GM21367 (cell line): ENCODE measurements around the gene MTMR4.
"Not testable (repeated sequence)": the region's sequence is repeated elsewhere in the genome, so short reads cannot be mapped to it uniquely, and the experiment has no call there.

ENCODE experiments used
- ATAC-seq: cut with Tn5 transposase; IDR thresholded peaks from one replicate; pipeline ENCODE4 v1.9.1; 2021; ENCODE audit not compliant: unreplicated experiment

Gene MTMR4

GRCh38 chr17:58527306-58527705 is 12.9 kb upstream of the MTMR4 start:
- ATAC-seq: no peak

GRCh38 chr17:58525239-58525638 is 10.8 kb upstream of the MTMR4 start:
- no peak for ATAC-seq

DNA sequence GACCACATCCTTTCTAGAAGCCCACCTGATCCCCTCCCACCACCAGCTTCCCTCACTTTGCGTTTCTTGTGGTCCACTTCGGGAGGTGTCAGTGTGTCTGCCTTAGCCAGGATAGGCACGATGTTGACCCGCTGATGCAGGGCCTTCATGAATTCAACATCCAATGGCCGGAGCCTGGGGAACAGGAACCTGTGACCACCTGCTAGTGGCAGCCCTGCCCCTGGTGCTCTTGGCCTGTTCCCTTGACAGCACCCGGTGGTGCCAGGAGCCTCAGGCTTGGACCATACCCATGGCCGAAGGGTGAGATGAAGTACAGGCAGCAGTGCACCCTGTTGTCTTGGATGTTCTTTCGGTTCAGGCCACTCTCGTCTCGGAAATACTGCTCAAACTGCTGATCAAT is 7.2 kb upstream of the MTMR4 start:
- no peak for ATAC-seq

DNA sequence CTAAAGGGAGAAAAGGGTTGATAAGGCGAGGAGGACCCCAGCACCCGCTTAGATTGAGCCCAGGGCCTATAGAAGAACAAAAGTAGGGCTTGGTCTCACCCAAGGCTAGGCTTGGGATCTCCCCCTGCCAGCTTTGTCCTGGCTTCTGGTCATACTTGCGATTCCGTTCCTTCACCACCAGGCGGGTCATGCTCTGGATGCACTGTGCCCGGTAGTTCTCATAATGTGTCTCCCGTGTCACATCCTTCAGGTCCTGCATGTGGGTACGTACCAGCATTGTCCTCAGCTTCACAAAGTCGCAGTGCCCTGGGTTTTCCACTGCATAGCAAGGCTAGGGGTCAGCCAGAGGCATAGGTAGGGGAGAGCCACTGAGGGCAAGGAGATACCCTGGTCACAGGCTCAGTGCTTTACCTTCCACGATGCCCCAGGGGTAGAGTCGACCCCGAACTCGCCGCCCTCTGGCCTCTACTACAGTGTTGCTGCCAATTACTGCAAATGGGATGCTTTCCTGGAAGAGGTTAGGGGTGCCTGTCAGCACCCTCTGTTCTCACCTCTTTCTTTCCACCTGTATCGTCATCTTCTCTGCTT is 6.5 kb upstream of the MTMR4 start:
- ATAC-seq: no peak

- peak; percentile 73 for ATAC-seq
Observed at GRCh38 chr17:58517928-58518609, 3.6 kb upstream of the MTMR4 start.

GRCh38 chr17:58517378-58517927 is 3.0 kb upstream of the MTMR4 start:
- no peak for ATAC-seq

GRCh38 chr17:58516644-58517377 is 2.4 kb upstream of the MTMR4 start:
- no peak for ATAC-seq

DNA sequence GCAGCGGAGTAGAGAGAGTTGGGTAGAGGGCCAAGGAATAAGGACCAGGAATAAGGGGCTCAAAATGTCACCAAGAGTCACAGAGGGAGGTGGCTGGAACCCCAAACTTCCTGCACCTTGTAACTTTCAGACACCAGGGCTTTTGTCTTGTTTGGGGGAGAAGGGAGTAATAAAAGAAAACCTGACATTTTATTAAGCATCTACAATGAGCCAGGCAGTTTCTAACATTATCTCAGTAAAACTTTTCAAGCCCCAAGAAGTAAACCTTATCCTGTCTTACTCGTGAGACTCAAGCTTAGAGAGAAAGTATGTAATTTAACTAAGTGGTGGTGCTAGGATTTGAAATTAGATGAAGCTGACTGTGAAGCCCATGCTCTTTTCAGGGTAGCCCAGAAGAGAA is 848 bp upstream of the MTMR4 start:
- no peak for ATAC-seq

DNA sequence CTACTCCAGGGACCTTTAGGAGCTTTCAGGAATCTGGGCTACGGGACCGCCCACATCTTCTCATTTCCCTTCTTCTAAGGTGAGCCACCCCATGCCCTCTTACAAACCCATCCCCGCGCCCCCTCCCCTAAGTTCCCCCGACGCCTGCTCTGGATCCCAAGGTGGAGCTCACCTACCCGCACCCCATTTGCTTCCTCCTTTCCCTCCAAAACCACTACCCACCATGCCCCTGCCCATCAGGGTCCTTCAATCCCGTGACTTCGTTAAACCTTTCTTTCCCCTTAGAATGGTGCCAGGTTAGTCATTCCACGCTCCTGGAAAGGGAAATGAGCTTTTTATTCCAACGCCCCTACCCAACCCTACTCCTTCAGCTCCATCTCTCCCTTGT is 326 bp upstream of the MTMR4 start:
- ATAC-seq: no peak

DNA sequence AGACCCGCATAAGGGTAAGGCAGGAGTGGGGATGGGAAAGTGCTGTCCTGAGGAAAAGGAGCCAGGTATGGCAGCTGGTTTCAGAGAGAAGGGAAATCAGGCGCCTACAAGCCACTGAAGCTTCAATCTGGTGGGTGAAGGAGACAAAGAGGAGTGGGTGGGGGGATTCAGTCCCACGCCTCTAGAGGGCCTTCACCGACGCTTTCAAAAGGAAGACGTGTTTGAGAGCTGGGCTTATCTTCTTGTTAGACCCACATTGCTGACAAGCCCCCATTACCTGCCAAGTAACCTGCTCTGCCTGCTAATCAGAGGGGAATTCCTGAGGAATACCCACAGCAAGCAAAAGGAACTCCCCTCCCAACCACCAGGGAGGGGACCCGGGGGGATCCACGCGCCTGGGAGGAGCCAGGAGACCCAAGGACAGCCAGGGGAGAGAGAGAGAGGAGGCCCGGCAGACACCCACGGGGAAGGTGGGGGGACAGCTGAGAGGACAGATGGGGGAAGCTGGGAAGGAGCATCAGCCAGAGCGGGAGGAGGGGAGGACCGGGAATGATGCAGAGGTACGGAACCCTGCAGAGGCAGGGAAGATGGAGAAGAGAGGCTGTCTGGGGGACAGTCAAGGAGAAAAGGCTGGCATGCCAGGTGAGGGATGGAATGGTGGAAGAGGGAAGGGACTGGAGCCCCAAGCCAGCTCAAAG is 1.0 kb downstream of the MTMR4 start:
- ATAC-seq: no peak

GRCh38 chr17:58510075-58510474 is 4.4 kb downstream of the MTMR4 start:
- ATAC-seq: no peak

- no peak for ATAC-seq
Observed at GRCh38 chr17:58508341-58509067, 5.9 kb downstream of the MTMR4 start.

- ATAC-seq: no peak
Observed at GRCh38 chr17:58507123-58507634, 7.3 kb downstream of the MTMR4 start.

DNA sequence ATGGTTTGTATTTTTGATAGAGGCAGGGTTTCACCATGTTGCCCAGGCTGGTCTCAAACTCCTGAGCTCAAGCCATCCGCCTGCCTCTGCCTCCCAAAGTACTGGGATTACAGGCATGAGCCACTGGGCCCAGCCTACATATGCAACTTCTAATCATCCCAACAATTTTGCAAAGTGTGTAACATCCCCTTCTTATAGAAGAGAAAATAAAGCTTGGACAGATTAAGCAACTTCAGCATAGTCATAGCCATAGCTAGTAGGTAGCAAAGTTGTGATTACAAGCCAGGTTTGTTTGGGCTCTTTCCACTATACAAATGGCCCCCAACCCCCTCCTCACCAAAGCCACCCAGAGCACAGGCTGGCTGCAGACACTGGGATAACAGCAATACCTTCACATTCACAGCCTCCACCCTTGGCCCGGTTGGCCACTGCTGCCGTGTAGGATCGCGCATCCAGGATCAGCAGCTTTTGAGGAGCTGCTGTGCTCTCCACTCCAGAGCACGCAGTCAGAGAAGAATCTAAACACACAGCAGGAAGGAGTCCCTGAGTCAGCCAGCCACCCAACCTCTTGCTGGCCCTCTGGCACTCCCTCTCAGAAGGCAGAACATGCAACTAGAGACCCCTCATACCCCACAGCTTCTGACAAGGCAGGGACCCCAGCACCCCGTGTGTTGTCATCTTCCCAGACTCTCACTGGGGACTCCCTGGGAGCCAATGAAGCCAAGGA is 7.9 kb downstream of the MTMR4 start:
- ATAC-seq: no peak

DNA sequence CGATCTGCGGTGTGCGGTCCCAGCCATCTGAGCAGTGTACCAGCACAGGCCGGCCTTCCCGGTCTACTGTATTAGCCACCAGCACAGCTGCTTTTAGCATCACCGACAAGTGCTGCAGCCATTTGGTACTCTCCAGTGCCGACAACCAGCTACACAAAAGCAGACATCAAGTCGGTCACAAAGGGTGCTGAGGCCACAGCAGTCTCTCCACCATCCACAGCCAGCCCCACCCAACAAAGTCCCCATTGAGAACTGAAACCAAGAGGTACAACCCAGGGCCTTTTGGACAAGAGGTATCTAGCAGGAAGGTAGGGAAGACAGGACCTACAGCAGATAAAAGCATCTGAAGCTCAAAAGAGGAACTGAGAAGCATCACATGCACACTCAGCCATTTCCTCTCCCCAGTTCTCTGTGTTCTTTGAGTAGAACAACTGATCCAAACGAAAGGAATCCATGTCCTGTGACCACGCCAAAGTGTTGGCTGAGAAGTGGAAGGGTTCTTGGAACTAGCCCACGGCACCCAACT is 9.5 kb downstream of the MTMR4 start:
- peak; percentile 76 for ATAC-seq

DNA sequence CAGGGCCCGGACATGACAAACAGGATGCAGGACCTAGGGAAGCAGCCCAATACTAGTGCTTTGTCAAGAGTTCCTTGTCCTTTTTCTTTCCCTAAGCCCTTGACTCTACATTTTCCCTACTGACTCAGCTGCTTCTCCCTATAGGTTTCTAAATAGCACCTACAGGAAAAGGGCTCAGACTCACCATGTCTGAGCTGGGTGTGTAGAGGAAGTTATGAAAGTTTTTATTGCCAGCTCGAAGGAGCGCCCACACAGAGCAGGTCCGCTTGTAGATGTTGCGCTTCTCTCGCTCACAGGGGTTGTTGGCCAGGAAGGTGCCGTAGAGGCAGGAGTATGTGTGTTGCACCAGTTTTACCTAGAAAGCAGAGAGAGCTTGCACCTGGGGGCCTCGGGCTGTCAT is 10.6 kb downstream of the MTMR4 start:
- no peak for ATAC-seq

DNA sequence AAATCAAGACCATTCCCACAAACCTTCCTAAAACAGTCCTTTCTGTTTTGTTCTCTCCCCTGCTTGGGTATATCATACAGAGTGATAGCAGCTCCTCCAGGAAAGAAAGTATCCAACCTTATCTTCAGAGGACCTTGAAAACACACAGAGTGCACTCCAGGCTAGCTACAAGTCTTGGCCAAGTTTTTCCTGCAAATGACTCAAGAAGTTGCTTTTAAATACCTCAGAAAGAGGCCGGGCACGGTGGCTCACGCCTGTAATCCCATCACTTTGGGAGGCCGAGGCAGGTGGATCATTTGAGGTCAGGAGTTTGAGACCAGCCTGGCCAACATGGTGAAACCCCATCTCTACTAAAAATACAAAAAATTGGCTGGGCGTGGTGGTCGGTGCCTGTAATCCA is 11.3 kb downstream of the MTMR4 start:
- ATAC-seq: not testable (repeated sequence)

DNA sequence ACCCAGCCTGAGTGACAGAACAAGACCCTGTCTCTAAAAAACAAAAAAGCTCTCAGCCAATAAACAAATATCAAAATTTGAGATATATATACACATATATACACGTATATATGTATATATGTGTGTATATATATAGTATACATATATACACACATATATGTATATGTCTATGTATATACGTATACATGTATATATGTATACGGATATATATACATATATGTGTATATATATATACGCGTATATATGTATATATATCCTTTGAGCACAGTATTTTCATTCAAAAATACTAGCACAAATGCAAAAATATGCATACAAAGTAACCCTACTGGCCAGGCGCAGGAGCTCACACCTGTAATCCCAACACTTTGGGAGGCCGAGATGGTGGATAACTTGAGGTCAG is 13.0 kb downstream of the MTMR4 start:
- no peak for ATAC-seq

DNA sequence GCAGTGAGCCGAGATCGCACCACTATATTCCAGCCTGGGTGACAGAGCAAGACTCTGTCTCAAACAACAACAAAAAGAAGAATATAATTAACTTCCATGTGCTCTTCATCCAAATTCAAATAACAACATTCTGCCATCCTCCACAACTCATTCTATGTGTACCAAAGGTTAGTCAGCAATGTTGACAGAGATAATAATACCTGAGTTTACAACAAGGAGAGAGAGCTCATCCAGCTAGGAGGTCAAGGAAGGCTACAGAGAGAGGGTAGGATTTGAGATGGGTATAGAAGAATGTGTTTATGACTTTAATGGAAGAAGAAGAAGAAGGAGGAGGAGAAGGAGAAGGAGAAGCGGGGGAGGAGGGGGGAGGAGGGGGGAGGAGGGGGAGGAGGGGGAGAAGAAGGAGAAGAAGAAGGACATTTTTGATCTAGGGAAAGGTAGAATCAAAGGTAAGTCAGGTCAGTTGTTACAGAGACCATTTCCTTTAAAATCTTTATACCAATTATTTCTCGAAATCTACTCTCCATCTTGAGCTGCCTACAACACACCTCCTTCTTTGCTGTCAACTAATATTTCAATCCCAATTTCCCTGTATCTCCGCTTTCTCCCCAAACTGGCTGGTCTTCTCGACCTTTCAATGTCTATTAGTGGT is 16.1 kb downstream of the MTMR4 start:
- no peak for ATAC-seq
